ENCODE results near the gene GM2A. TPM values are rescaled to one million over a fixed set of nuclear protein-coding genes. Genes with fewer than 3 reads are reported as not detected.

Gene GM2A
- polyA plus RNA-seq, 5 donors: 29.6 to 39.3 (median 33.3) TPM

Other genes starting within 250 kb of the GM2A start
- gene GPX3, start 232.6 kb upstream of the GM2A start, polyA plus RNA-seq (ENCODE audit: insufficient read depth in 1 of 5, insufficient read length in 5 of 5, low replicate concordance in 1 of 5): 100 to 1,000 TPM in 1 of 5 donors, 10 to 100 TPM in 4; 33.8 to 140 (median 60.3) TPM
- gene TNIP1, start 172.2 kb upstream of the GM2A start, polyA plus RNA-seq (ENCODE audit: insufficient read depth in 1 of 5, insufficient read length in 5 of 5, low replicate concordance in 1 of 5): 10 to 100 TPM; 53.9 to 84.8 (median 79.3) TPM
- gene ANXA6, start 95.4 kb upstream of the GM2A start, polyA plus RNA-seq (ENCODE audit: insufficient read depth in 1 of 5, insufficient read length in 5 of 5, low replicate concordance in 1 of 5): 100 to 1,000 TPM; 258 to 308 (median 290) TPM
- gene CCDC69, start 29.1 kb upstream of the GM2A start, polyA plus RNA-seq (ENCODE audit: insufficient read depth in 1 of 5, insufficient read length in 5 of 5, low replicate concordance in 1 of 5): 10 to 100 TPM in 1 of 5 donors, 1 to 10 TPM in 4; 8.5 to 15.1 (median 9.2) TPM
- gene SLC36A3, start 50.6 kb downstream of the GM2A start, polyA plus RNA-seq (ENCODE audit: insufficient read depth in 1 of 5, insufficient read length in 5 of 5, low replicate concordance in 1 of 5): under 1 TPM in 1 of 5 donors, not detected in 4; 0.10 TPM
- under 1 TPM in 3 of 5 donors, not detected in 2; 0.04 to 0.10 (median 0.09) TPM for gene SLC36A2, start 94.4 kb downstream of the GM2A start, polyA plus RNA-seq (ENCODE audit: insufficient read depth in 1 of 5, insufficient read length in 5 of 5, low replicate concordance in 1 of 5)
- 1 to 10 TPM; 3.7 to 6.6 (median 5.2) TPM for gene SLC36A1, start 194.4 kb downstream of the GM2A start, polyA plus RNA-seq (ENCODE audit: insufficient read depth in 1 of 5, insufficient read length in 5 of 5, low replicate concordance in 1 of 5)